IPS-15b (cell line): ENCODE results near the gene SLC10A1.
"Not testable (repeated sequence)": the region's sequence is repeated elsewhere in the genome, so short reads cannot be mapped to it uniquely, and the experiment has no call there.

Source experiments
- H3K27me3 ChIP-seq: one replicate; pipeline ENCODE4 v1.6.1; 2013; ENCODE audit warnings: low read length; ENCODE audit not compliant: control insufficient read depth, insufficient read depth
- H3K36me3 ChIP-seq: one replicate; pipeline ENCODE4 v1.6.1; 2013; ENCODE audit warnings: low read length; ENCODE audit not compliant: control insufficient read depth, insufficient read depth
- H3K4me1 ChIP-seq: one replicate; pipeline ENCODE4 v1.6.1; 2013; ENCODE audit warnings: mild to moderate bottlenecking, low read length; ENCODE audit not compliant: control insufficient read depth, insufficient read depth
- H3K4me3 ChIP-seq: one replicate; pipeline ENCODE4 v1.5.1; 2013; ENCODE audit warnings: low read depth, low read length
- H3K9ac ChIP-seq: one replicate; pipeline ENCODE4 v1.6.1; 2013; ENCODE audit warnings: low read depth, mild to moderate bottlenecking, low read length
- H3K9me3 ChIP-seq: one replicate; pipeline ENCODE4 v1.6.1; 2013; ENCODE audit warnings: mild to moderate bottlenecking, low read length; ENCODE audit not compliant: control insufficient read depth, insufficient read depth

SLC10A1 gene

GRCh38 chr14:69820991-69821390 is 23.9 kb upstream of the SLC10A1 start:
- H3K9ac ChIP-seq, result no peak overlapping the region
- no peaks in the 10 kb centered on the region for H3K9me3 ChIP-seq
- H3K4me1 ChIP-seq, result no peaks in the 10 kb centered on the region
- H3K27me3 ChIP-seq, result peaks cover 3% of the 10 kb centered on the region
- H3K4me3 ChIP-seq, result no peak overlapping the region
- H3K36me3 ChIP-seq, result no peaks in the 10 kb centered on the region

GRCh38 chr14:69819607-69820006 is 22.6 kb upstream of the SLC10A1 start:
- Histone ChIP-seq H3K36me3 (no peaks in the 10 kb centered on the region), H3K4me1 (no peaks in the 10 kb centered on the region), H3K9me3 (no peaks in the 10 kb centered on the region), H3K4me3 (no peak overlapping the region), H3K27me3 (peaks cover 3% of the 10 kb centered on the region), H3K9ac (no peak overlapping the region)

DNA sequence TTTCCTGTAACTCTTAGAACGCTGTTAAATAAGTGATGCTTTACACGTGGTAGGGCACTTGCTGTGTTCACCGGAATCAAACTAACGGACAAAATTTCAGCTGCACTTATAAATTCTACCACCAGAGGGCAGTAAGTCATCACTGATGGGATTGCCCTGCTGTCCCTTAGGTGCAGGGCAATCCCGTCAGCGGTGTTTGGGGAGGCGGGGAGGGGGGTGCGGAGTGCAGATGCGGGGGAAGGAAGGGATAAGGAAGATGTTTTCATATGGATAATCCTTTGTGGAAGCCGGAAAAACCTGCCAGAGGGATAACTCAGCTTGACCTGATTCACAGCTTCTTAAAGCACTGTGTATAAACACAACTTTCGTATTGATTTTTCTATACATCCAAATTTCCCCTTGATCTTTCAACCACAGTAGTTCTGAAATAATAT is 21.7 kb upstream of the SLC10A1 start:
- Histone ChIP-seq H3K36me3 (no peaks in the 10 kb centered on the region), H3K4me1 (no peaks in the 10 kb centered on the region), H3K9ac (no peak overlapping the region), H3K27me3 (peaks cover 3% of the 10 kb centered on the region), H3K4me3 (no peak overlapping the region), H3K9me3 (no peaks in the 10 kb centered on the region)

- no peaks in the 10 kb centered on the region for H3K4me1 ChIP-seq
- peaks cover 3% of the 10 kb centered on the region for H3K27me3 ChIP-seq
- no peaks in the 10 kb centered on the region for H3K9me3 ChIP-seq
- no peaks in the 10 kb centered on the region for H3K36me3 ChIP-seq
- H3K4me3 ChIP-seq, result no peak overlapping the region
- H3K9ac ChIP-seq, result no peak overlapping the region
Measured at GRCh38 chr14:69816216-69816615, 19.2 kb upstream of the SLC10A1 start.

DNA sequence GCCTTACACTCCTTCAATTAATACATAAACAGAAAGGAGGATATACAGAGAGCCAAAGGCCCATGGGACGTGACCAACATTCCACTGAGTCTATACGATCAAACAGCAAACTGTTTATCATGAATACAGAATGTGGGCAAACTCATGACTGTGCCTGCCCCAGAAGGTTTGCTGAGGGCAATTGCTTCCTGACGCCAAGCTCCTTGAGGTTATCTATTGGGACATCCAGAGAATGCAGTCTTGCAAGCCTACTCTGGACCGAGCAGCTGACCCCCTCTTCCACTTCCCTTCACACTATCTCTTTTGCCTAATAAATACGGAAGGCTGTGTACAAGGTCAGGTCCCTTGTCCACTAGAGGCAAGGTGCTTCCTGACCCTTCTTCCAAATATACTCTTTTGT is 18.5 kb upstream of the SLC10A1 start:
- Histone ChIP-seq H3K36me3 (no peaks in the 10 kb centered on the region), H3K27me3 (peaks cover 3% of the 10 kb centered on the region), H3K9me3 (no peaks in the 10 kb centered on the region), H3K4me3 (no peak overlapping the region), H3K4me1 (no peaks in the 10 kb centered on the region), H3K9ac (no peak overlapping the region)

GRCh38 chr14:69814397-69814796 is 17.4 kb upstream of the SLC10A1 start:
- Histone ChIP-seq H3K4me1 (no peaks in the 10 kb centered on the region), H3K27me3 (peaks cover 3% of the 10 kb centered on the region), H3K9ac (no peak overlapping the region), H3K9me3 (no peaks in the 10 kb centered on the region), H3K4me3 (no peak overlapping the region), H3K36me3 (no peaks in the 10 kb centered on the region)

- H3K27me3 ChIP-seq, H3K9me3 ChIP-seq, H3K4me1 ChIP-seq, H3K4me3 ChIP-seq, H3K9ac ChIP-seq, H3K36me3 ChIP-seq: not testable (repeated sequence)
Measured at GRCh38 chr14:69813346-69813745, 16.3 kb upstream of the SLC10A1 start.

- Histone ChIP-seq H3K4me3 (no peak overlapping the region), H3K4me1 (no peaks in the 10 kb centered on the region), H3K36me3 (no peaks in the 10 kb centered on the region), H3K9ac (no peak overlapping the region), H3K9me3 (no peaks in the 10 kb centered on the region), H3K27me3 (no peaks in the 10 kb centered on the region)
Measured at GRCh38 chr14:69812711-69813110, 15.7 kb upstream of the SLC10A1 start.

- H3K27me3 ChIP-seq, result no peaks in the 10 kb centered on the region
- H3K4me1 ChIP-seq, result no peaks in the 10 kb centered on the region
- H3K4me3 ChIP-seq, result no peak overlapping the region
- H3K36me3 ChIP-seq, result no peaks in the 10 kb centered on the region
- no peak overlapping the region for H3K9ac ChIP-seq
- no peaks in the 10 kb centered on the region for H3K9me3 ChIP-seq
Measured at GRCh38 chr14:69811868-69812252, 14.8 kb upstream of the SLC10A1 start.

DNA sequence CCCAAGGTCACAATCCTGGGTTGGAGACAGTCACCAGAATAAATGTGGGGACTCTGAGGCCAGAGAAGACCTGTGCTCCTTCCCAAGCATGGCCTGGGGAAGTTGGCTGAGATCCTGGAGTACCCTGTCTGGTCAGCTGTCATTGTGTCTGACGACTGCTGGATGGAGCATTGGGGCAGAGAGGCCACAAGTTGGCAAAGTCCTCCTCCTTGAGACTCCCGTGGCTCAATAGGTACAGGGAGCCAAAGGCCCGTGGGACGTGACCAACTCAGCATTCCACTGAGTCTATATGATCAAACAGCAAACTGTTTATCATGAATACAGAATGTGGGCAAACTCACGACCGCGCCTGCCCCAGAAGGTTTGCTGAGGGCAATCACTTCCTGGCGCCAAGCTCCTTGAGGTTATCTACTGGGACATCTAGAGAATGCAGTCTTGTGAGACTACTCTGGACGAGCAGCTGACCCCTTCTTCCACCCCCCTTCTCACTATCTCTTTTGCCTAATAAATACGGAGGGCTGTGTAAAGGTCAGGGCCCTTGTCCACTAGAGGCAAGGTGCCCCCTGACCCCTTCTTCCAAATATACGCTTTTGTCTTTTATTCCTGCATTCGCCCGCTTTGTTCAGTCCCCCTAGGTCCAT is 14.3 kb upstream of the SLC10A1 start:
- Histone ChIP-seq H3K27me3 (no peaks in the 10 kb centered on the region), H3K9me3 (no peaks in the 10 kb centered on the region), H3K4me3 (no peak overlapping the region), H3K36me3 (no peaks in the 10 kb centered on the region), H3K4me1 (no peaks in the 10 kb centered on the region), H3K9ac (no peak overlapping the region)

GRCh38 chr14:69808919-69809808 is 12.1 kb upstream of the SLC10A1 start:
- no peak overlapping the region for H3K9ac ChIP-seq
- H3K9me3 ChIP-seq, result no peaks in the 10 kb centered on the region
- H3K4me3 ChIP-seq, result no peak overlapping the region
- no peaks in the 10 kb centered on the region for H3K27me3 ChIP-seq
- H3K36me3 ChIP-seq, result no peaks in the 10 kb centered on the region
- H3K4me1 ChIP-seq, result no peaks in the 10 kb centered on the region

DNA sequence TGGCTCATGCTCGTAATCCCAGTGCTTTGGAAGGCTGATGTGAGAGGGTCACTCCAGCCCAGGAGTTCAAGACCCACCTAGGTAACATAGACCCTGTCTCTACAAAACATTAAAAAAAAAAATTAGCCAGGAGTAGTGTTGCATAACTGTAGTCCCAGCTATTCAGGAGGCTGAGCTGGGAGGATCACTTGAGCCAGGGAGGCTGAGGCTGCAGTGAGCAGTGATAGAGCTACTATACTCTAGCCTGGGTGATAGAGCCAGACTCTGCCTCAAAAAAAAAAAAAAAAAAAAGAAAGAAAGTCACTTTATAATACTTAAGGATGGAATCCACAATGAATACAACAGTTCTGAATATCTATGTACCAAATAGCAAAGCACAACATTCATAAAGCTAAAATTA is 10.2 kb upstream of the SLC10A1 start:
- no peaks in the 10 kb centered on the region for H3K9me3 ChIP-seq
- no peaks in the 10 kb centered on the region for H3K4me1 ChIP-seq
- no peak overlapping the region for H3K9ac ChIP-seq
- no peaks in the 10 kb centered on the region for H3K27me3 ChIP-seq
- no peaks in the 10 kb centered on the region for H3K36me3 ChIP-seq
- no peak overlapping the region for H3K4me3 ChIP-seq
